OCI-LY7 (cell line): ENCODE data around the gene RAB24. TPM values are rescaled to one million over a fixed set of nuclear protein-coding genes. Genes with fewer than 3 reads are reported as not detected.

Experiments
- BruUV-seq: library from RNA; stranded (reverse); fragments of 400-500 nt; replicated peaks from 2 replicates; lab custom pipeline; 2021; lab: Mats Ljungman, UMichigan
- CTCF ChIA-PET: fragments of 300-600 bp; sonication (Branson Sonifier 250); formaldehyde crosslinking; loops from one replicate; lab custom pipeline; 2022; ENCODE audit warnings: antibody characterized with exemption; ENCODE audit not compliant: unreplicated experiment; lab: Charles Lee
- POLR2A ChIA-PET: fragments of 300-600 bp; sonication (Branson Sonifier 250); formaldehyde crosslinking; loops from one replicate; lab custom pipeline; 2022; ENCODE audit warnings: antibody characterized with exemption; lab: Charles Lee
- DNase-seq: peaks from one replicate; pipeline ENCODE4 v3.0.0-alpha.2; 2015; ENCODE audit warnings: low spot score
- H2AFZ ChIP-seq: fragments of 200-600 bp; sonication (generic), shearing (Covaris generic); 2 replicates; pipeline ENCODE4 v1.6.1; 2014; ENCODE audit warnings: mild to moderate bottlenecking, antibody characterized with exemption, low read length, moderate library complexity
- H3K27ac ChIP-seq: fragments of 200-600 bp; sonication (generic); 2 replicates; pipeline ENCODE4 v1.5.1; 2014; ENCODE audit warnings: mixed run types, low read depth, mild to moderate bottlenecking, moderate library complexity, low read length, inconsistent platforms; ENCODE audit not compliant: poor library complexity, severe bottlenecking
- H3K36me3 ChIP-seq: fragments of 200-600 bp; sonication (generic); 2 replicates; pipeline ENCODE4 v1.6.1; 2014; ENCODE audit warnings: mild to moderate bottlenecking, antibody characterized with exemption, low read length, moderate library complexity, mixed read lengths; ENCODE audit not compliant: insufficient read depth
- H3K4me1 ChIP-seq: fragments of 200-600 bp; sonication (generic); 2 replicates; pipeline ENCODE4 v1.5.1; 2014; ENCODE audit warnings: mild to moderate bottlenecking, low read length; ENCODE audit not compliant: insufficient read depth, poor library complexity, severe bottlenecking
- H3K4me2 ChIP-seq: fragments of 200-600 bp; sonication (generic); 2 replicates; pipeline ENCODE4 v1.6.1; 2014; ENCODE audit warnings: mild to moderate bottlenecking, low read length
- H3K4me3 ChIP-seq: fragments of 200-600 bp; sonication (generic); 2 replicates; pipeline ENCODE4 v1.5.1; 2014; ENCODE audit warnings: mild to moderate bottlenecking, low read depth, low read length; ENCODE audit not compliant: poor library complexity, severe bottlenecking
- H3K79me2 ChIP-seq: fragments of 200-600 bp; sonication (generic); 2 replicates; pipeline ENCODE4 v1.6.1; 2016; ENCODE audit warnings: low read depth, mild to moderate bottlenecking, low read length, moderate library complexity, mixed read lengths; ENCODE audit not compliant: insufficient read depth
- H3K9me2 ChIP-seq: fragments of 200-600 bp; sonication (generic); 2 replicates; pipeline ENCODE4 v1.6.1; 2016; ENCODE audit warnings: mild to moderate bottlenecking, low read length, mixed read lengths; ENCODE audit not compliant: insufficient read depth
- H3K9me3 ChIP-seq: fragments of 200-600 bp; sonication (generic); 2 replicates; pipeline ENCODE4 v1.6.1; 2014; ENCODE audit warnings: mild to moderate bottlenecking, mixed run types, low read length, mixed read lengths
- H4K20me1 ChIP-seq: fragments of 200-600 bp; sonication (generic); 2 replicates; pipeline ENCODE4 v1.6.1; 2014; ENCODE audit warnings: mild to moderate bottlenecking, antibody characterized with exemption, low read length, moderate library complexity, mixed read lengths; ENCODE audit not compliant: insufficient read depth
- CTCF ChIP-seq: fragments of 200-600 bp; sonication (generic); conservative IDR thresholded peaks from 2 replicates; pipeline ENCODE4 v1.5.1; 2014; ENCODE audit warnings: mild to moderate bottlenecking, antibody characterized with exemption, low read length, moderate library complexity, mixed read lengths
- EZH2phosphoT487 ChIP-seq: fragments of 200-600 bp; sonication (generic); IDR thresholded peaks from 2 replicates; pipeline ENCODE4 v1.6.1; 2018; ENCODE audit warnings: low read depth, borderline replicate concordance, mild to moderate bottlenecking, mixed run types, antibody characterized with exemption, low read length, moderate library complexity, mixed read lengths
- intact Hi-C: fragments of 100-400 bp; cut with micrococcal nuclease; formaldehyde crosslinking; loops from one replicate; pipeline ENCODE4 v1.10.0; 2022; ENCODE audit not compliant: unreplicated experiment
- total RNA-seq, 2 experiments: library from RNA; depleted of rRNA in 1 of 2; stranded (reverse); fragments of >200 nt in 1 of 2; shearing (Covaris generic) in 1 of 2; gene quantifications; 2 replicates each; pipeline ENCODE4 v1.2.3, GENCODE V29; 2014 to 2022

The RAB24 gene
- total RNA-seq, 2 experiments from 2014 or later = 25.8 to 36.1 TPM

- Histone ChIP-seq H3K79me2 (no peaks in the 10 kb centered on the region), H4K20me1 (no peaks in the 10 kb centered on the region), H3K4me1 (no peaks in the 10 kb centered on the region), H3K27ac (no peak overlapping the region), H3K4me2 (no peak overlapping the region), H3K36me3 (peaks cover 94% of the 10 kb centered on the region), H3K4me3 (no peak overlapping the region), H3K9me2 (no peaks in the 10 kb centered on the region), H2AFZ (no peak overlapping the region), H3K9me3 (no peaks in the 10 kb centered on the region)
- DNase-seq = no peak
- POLR2A ChIA-PET = interaction anchor here (1.1 to 1.2 kb wide), 2 partner anchors 13 to 685 kb away, joined by 3 read pairs; no protein-coding TSS in a partner anchor
- no TSS peak for BruUV-seq
- CTCF ChIA-PET = no interaction called here
- intact Hi-C loops = no loop called here
- TF ChIP-seq CTCF (no peak), EZH2phosphoT487 (no peak)
Observed at GRCh38 chr5:177269976-177270375, 33.5 kb downstream of the RAB24 start.

- Histone ChIP-seq H3K4me1 (no peaks in the 10 kb centered on the region), H4K20me1 (no peaks in the 10 kb centered on the region), H3K9me3 (no peaks in the 10 kb centered on the region), H3K4me2 (no peak overlapping the region), H3K4me3 (no peak overlapping the region), H3K27ac (no peak overlapping the region), H3K36me3 (peaks cover 93% of the 10 kb centered on the region), H2AFZ (no peak overlapping the region), H3K79me2 (no peaks in the 10 kb centered on the region), H3K9me2 (no peaks in the 10 kb centered on the region)
- ChIA-PET CTCF (no interaction called here), POLR2A (no interaction called here)
- no peak for TF ChIP-seq EZH2phosphoT487
- no peak for TF ChIP-seq CTCF
- no TSS peak for BruUV-seq
- no peak for DNase-seq
- intact Hi-C loops = no loop called here
Observed at GRCh38 chr5:177269232-177269895, 34.2 kb downstream of the RAB24 start.

GRCh38 chr5:177265395-177265794 lies 38.1 kb downstream of the RAB24 start:
- no peaks in the 10 kb centered on the region for H3K9me3 ChIP-seq
- no peaks in the 10 kb centered on the region for H3K79me2 ChIP-seq
- intact Hi-C loops = no loop called here
- no peaks in the 10 kb centered on the region for H4K20me1 ChIP-seq
- H3K4me3 ChIP-seq = no peak overlapping the region
- BruUV-seq = no TSS peak
- no peak for DNase-seq
- H3K9me2 ChIP-seq = no peaks in the 10 kb centered on the region
- ChIA-PET POLR2A (interaction anchor here (0.5 to 3.7 kb wide), 2 partner anchors 8 to 201 kb away, joined by 4 to 13 read pairs; no protein-coding TSS in a partner anchor), CTCF (interaction anchor here (0.6 kb wide), 2 partner anchors 40 to 243 kb away, joined by 3 to 9 read pairs; partner anchors contain the start of gene ZNF346)
- H3K4me1 ChIP-seq = no peaks in the 10 kb centered on the region
- H2AFZ ChIP-seq = no peak overlapping the region
- TF ChIP-seq CTCF (no peak), EZH2phosphoT487 (no peak)
- no peak overlapping the region for H3K4me2 ChIP-seq
- peaks cover 93% of the 10 kb centered on the region for H3K36me3 ChIP-seq
- H3K27ac ChIP-seq = no peak overlapping the region
